22Rv1 (cell line): Measurements from ENCODE around the gene KCNJ6.

Experiments used
- CTCF ChIP-seq: fragments of 450-650 bp; IDR thresholded peaks from 2 replicates; pipeline ENCODE4 v1.5.1; 2017; ENCODE audit warnings: mild to moderate bottlenecking
- ZFX ChIP-seq: fragments of 450-650 bp; IDR thresholded peaks from 2 replicates; pipeline ENCODE4 v1.6.1; 2017; ENCODE audit warnings: antibody characterized with exemption, borderline replicate concordance

GRCh38 chr21:37799211-37800056 lies 116.8 kb downstream of the KCNJ6 start:
- TF ChIP-seq CTCF, result no peak
- TF ChIP-seq ZFX, result no peak
